D721Med (cell line): ENCODE data around the gene RHBDD2.
"Not testable (repeated sequence)": the region's sequence is repeated elsewhere in the genome, so short reads cannot be mapped to it uniquely, and the experiment has no call there.

Experiments used
- DNase-seq: peaks from one replicate; pipeline ENCODE4 v3.0.0; 2011; ENCODE audit warnings: low spot score; ENCODE audit not compliant: insufficient read length
- FAIRE-seq: peaks from 2 replicates; lab custom pipeline; 2011; peaks lifted over from hg19 to GRCh38; lab: Jason Lieb, UNC
- TF ChIP-seq, protein P1 (sequence below): IDR thresholded peaks from 2 replicates; pipeline ENCODE4 v1.5.1; 2012; ENCODE audit warnings: mild to moderate bottlenecking, control low read depth; ENCODE audit not compliant: insufficient read depth; ENCODE audit errors: missing control alignments

The RHBDD2 gene

DNA sequence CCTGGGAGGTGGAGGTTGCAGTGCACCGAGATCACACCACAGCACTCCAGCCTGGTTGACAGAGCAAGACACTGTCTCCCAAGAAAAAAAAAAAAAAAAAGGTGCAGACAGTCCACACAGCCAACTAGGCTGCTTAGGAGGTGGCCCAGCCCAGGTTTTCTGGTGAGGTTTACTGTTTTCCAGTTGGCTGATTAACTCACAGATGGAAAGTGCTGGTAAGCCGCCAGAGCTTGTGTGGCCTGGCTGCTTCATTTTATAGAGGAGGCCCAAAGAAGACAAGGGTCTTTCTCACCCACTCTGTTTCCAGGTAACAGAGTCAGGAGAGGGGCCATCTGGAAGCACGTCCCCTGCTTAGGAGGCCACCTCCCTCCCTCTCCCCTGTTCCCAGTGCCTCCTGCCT lies 6.2 kb downstream of the RHBDD2 start:
- DNase-seq, result no peak
- TF ChIP-seq, protein P1, sequence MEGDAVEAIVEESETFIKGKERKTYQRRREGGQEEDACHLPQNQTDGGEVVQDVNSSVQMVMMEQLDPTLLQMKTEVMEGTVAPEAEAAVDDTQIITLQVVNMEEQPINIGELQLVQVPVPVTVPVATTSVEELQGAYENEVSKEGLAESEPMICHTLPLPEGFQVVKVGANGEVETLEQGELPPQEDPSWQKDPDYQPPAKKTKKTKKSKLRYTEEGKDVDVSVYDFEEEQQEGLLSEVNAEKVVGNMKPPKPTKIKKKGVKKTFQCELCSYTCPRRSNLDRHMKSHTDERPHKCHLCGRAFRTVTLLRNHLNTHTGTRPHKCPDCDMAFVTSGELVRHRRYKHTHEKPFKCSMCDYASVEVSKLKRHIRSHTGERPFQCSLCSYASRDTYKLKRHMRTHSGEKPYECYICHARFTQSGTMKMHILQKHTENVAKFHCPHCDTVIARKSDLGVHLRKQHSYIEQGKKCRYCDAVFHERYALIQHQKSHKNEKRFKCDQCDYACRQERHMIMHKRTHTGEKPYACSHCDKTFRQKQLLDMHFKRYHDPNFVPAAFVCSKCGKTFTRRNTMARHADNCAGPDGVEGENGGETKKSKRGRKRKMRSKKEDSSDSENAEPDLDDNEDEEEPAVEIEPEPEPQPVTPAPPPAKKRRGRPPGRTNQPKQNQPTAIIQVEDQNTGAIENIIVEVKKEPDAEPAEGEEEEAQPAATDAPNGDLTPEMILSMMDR, result no peak
- no peak for FAIRE-seq

DNA sequence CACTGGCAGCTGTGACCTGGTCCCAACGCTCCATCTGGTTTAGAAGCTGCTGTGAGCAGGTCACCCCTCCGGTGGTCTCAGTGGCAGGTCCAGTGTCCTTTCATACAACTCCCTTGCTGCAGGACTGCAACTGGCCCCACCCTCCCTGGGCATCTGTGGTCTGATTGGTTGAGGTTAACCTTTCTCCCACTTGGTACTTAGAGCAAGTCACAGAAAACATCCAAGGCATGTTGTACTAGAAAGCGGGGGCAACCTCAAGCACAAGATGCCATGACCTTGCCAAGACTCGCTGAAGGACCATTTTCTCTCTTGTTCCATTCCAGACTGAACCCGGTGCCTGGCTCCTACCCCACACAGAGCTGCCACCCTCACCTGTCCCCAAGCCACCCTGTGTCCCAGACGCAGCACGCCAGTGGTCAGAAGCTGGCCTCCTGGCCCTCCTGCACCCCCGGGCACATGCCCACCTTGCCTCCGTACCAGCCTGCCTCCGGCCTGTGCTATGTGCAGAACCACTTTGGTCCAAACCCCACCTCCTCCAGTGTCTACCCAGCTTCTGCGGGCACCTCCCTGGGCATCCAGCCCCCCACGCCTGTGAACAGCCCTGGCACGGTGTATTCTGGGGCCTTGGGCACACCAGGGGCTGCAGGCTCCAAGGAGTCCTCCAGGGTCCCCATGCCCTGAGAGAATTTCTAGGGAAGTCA lies 9.0 kb downstream of the RHBDD2 start:
- DNase-seq (no peak), FAIRE-seq (no peak)
- TF ChIP-seq, protein P1, result no peak

DNA sequence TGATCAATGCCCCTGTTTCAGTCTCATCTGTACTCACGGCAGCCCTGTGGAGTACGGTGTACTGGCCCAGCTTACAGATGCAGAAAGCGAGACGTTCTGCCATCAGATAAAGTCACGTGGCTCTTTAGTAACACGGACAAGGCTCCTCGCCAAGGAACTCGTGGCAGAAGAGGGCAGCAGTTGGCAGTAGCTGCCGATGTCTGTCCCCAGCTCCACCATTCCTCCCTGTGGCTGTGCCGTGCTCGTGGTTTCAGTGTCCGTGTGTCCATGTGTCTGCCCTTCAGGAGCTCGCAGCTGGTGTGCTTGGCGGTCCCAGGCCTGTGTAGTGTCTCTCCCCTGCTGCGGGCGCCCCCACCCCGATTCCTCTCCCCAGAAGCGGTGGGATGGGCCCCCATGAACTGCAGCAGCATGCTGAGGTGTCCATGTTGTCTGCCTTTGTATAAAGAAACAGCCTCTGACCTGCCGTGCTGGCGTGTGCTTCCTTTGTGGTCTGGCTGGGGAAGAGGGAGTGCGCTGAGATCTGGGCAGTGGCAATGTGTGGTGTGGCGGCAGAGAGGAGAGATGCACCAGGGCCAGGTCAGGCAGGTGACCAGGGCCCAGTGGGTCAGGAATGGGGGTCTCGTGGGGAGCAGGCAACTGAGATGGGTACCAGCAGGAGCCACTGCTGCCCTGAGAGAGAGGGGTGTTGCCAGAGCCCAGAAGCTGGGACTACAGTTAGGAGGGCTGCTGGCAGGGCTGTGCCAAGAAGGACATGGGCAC lies 9.8 kb downstream of the RHBDD2 start:
- TF ChIP-seq, protein P1, result no peak
- FAIRE-seq, result no peak
- no peak for DNase-seq

DNA sequence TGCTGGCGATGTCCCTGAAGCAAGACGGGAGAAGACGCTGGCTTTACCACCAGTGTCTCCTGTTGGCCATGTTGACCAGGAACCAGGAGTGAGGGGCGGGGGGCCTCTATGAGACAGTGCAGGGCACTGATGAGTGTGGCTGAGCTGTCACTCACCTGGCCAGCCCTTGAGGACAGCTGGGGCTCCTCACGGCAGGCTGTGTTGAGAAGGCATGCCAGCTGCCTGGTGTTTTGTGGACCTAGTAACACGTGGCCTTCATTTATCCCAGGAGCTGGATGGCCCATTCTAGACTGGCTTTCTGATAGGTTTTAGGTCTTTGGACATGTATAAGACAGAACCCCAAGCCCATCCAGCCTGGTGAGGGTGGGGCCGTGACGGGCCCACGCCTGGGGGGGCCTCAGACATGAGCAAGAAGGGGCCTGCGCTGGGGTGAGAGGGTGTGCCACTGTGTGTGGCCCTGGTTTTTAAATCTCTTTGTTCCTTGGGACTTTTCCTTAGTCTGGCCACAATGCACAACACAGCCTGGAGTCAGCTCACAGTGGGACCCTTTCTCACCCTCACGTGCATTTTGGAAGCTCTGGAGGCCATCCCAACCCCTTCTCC lies 10.5 kb downstream of the RHBDD2 start:
- DNase-seq, result no peak
- TF ChIP-seq, protein P1, result no peak
- no peak for FAIRE-seq

DNA sequence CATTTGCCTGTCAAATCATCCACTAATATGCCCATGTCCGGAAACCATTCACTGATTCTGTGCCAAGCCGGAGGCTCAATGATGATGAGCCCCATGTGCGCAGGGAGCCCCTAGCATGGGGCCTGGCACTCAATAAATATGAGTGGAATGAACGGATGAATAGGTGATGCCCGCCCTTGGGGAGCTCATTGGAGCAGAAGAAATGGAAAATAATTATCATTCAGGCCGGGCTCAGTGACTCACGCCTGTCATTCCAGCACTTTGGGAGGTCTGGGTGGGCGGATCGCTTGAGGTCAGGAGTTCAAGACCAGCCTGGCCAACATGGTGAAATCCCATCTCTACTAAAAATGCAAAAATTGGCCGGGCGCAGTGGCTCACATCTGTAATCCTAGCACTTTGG lies 11.0 kb downstream of the RHBDD2 start:
- TF ChIP-seq, protein P1, result no peak
- no peak for FAIRE-seq
- no peak for DNase-seq

DNA sequence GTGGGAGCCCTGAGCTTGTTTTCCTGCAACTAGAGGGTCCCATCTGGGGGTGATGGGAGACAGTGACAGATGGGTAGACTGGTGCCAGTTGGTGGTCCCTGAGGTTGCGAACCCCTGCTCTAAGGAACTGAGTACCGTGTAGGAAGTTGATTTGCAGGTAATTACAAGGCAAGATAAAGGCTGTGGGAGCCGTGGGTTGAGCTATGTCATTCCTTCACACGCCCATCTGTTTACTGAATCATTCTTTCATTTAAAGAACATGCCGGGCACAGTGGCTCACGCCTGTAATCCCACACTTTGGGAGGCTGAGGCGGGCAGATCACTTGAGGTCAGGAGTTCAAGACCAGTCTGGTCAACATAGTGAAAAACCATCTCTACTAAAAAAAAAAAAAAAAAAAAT lies 12.4 kb downstream of the RHBDD2 start:
- not testable (repeated sequence) for DNase-seq, FAIRE-seq

DNA sequence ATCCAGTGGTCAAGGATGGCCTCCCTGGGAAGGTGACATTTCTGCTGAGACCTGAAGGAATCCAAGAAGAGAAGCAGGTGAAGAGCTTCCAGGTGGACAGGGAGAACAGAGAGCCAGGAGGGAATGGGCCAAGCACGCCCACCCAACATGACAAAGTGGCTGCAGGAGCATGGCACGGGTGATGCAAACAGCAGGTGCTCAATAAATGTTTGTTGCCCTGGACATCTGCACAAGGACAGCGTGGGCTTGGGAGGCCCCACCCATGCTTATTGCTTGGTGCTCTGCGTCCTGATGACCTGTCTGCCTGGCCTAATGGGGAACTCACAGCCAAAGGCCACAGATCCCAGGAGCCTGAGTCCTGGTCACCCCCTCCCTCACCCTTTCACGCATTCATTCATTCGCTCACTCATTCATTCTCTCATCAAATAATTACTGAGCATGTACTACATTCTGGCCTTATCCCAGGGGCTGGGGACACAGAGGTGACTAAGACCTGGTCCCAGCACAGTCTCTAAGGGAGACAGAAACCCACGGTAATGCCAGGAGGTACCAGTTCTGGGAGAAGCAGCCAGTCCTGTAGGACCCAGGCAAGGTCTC lies 13.1 kb downstream of the RHBDD2 start:
- FAIRE-seq (no peak), DNase-seq (no peak)
- TF ChIP-seq, protein P1, result no peak
